Osteocyte (in vitro differentiated cells): ENCODE data around the gene SV2B. TPM values are rescaled to one million over a fixed set of nuclear protein-coding genes. Genes with fewer than 3 reads are reported as not detected.

Experiments used
- DNase-seq: peaks from one replicate; pipeline ENCODE4 v3.0.0; 2021; ENCODE audit warnings: mixed read lengths; ENCODE audit not compliant: unreplicated experiment; ENCODE audit errors: extremely low spot score
- H3K27ac Mint-ChIP-seq: one replicate; pipeline ENCODE4 v1.8.0; 2021; ENCODE audit warnings: mild to moderate bottlenecking, mixed read lengths; ENCODE audit not compliant: unreplicated experiment
- H3K27me3 Mint-ChIP-seq: one replicate; pipeline ENCODE4 v1.8.0; 2021; ENCODE audit warnings: mixed read lengths; ENCODE audit not compliant: unreplicated experiment
- H3K36me3 Mint-ChIP-seq: one replicate; pipeline ENCODE4 v1.8.0; 2021; ENCODE audit warnings: mixed read lengths; ENCODE audit not compliant: unreplicated experiment
- H3K4me1 Mint-ChIP-seq: one replicate; pipeline ENCODE4 v1.8.0; 2021; ENCODE audit warnings: mixed read lengths; ENCODE audit not compliant: unreplicated experiment
- H3K4me3 Mint-ChIP-seq: one replicate; pipeline ENCODE4 v1.8.0; 2021; ENCODE audit warnings: mild to moderate bottlenecking, moderate library complexity, mixed read lengths; ENCODE audit not compliant: unreplicated experiment
- H3K9me3 Mint-ChIP-seq: one replicate; pipeline ENCODE4 v1.8.0; 2021; ENCODE audit warnings: mixed read lengths; ENCODE audit not compliant: unreplicated experiment
- CTCF ChIP-seq: fragments of 200-600 bp; sonication (generic); IDR thresholded peaks from 2 replicates; pipeline ENCODE4 v1.5.0; 2021; ENCODE audit warnings: antibody characterized with exemption, mild to moderate bottlenecking, moderate library complexity
- total RNA-seq: library from RNA; stranded (reverse); gene quantifications from 2 replicates; pipeline ENCODE4 v1.2.1, GENCODE V29; 2021

SV2B gene
- total RNA-seq, 1 donor from 2014 or later = not detected

DNA sequence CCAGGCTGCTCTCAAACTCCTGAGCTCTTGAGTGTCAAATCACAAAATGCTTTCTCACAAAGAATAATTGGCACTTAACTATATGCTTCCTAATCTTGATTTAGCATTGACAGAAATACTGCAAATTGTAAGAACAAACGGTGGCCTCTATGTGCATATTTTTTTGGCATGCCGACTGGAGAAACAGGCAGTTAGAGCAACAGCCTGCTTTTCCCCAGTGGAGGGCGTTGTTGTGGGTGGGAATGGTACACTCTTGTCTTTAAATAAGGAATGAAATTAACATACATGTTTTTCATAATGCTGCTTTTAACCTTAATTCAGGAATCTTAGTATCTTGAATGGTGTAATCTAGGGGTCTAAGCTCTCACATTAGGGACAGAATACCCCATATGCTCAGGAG lies 31.1 kb upstream of the SV2B start:
- TF ChIP-seq CTCF = no peak
- Mint-ChIP-seq H3K4me3 (no peak overlapping the region), H3K4me1 (no peaks in the 10 kb centered on the region), H3K27ac (no peak overlapping the region), H3K27me3 (peaks cover 35% of the 10 kb centered on the region), H3K36me3 (no peaks in the 10 kb centered on the region), H3K9me3 (no peaks in the 10 kb centered on the region)
- no peak for DNase-seq

DNA sequence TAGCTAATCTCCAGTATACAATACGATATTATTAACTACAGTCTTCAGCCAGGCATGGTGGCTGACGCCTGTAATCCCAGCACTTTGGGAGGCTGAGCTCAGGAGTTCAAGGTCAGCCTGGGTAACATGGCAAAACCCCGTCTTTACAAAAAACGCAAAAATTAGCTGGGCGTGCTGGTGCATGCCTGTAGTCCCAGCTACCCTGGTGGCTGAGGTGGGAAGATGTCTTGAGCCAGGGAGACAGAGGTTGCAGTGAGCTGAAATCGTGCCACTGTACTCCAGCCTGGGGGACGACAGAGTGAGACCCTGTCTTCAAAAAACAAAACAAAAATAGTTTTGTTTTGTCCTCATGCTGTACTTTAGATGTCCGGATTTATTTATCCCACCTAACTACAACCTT lies 29.2 kb upstream of the SV2B start:
- Mint-ChIP-seq H3K27me3 (peaks cover 35% of the 10 kb centered on the region), H3K27ac (no peak overlapping the region), H3K36me3 (no peaks in the 10 kb centered on the region), H3K4me3 (no peak overlapping the region), H3K4me1 (no peaks in the 10 kb centered on the region), H3K9me3 (no peaks in the 10 kb centered on the region)
- TF ChIP-seq CTCF = no peak
- DNase-seq = no peak

DNA sequence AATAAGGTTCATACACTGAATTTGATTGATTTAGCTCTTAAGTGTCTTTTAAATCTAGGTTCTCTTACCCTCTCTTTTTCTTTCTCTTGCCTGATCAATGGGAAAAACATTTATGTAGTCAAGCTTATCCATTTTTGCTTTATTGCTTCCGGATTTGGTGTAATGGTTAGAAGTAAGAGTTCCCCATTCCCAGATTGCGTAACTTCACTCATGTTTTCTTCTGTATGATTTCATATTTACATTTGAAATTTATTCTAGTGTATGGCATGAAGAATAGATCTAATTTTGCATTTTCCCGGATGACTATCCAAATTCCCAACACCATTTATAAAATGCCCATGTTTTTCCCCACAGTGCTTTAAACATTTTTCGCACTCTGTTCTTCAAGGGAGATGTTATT lies 27.9 kb upstream of the SV2B start:
- Mint-ChIP-seq H3K4me3 (no peak overlapping the region), H3K27ac (no peak overlapping the region), H3K36me3 (no peaks in the 10 kb centered on the region), H3K9me3 (no peaks in the 10 kb centered on the region), H3K27me3 (peaks cover 32% of the 10 kb centered on the region), H3K4me1 (no peaks in the 10 kb centered on the region)
- DNase-seq = no peak
- no peak for TF ChIP-seq CTCF

DNA sequence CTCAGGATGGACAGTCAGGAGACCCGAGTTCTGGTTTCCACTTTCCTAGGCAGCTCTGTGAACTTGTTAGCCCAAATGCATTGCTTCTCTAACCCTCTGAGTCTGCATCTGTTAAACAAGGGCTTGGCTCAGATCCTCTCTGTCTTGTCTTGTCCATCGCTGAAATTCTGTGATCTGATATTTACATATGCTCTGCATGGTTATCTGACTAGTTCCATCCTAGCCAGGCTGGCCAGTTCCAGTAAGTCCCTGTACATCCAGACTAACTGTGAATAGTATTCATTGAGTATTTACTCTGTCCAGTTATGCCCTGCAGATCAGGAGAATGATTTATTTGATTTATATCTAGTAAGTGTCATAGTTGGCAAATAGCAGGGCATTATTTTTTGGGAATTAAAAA lies 27.0 kb upstream of the SV2B start:
- H3K27me3 Mint-ChIP-seq = peaks cover 32% of the 10 kb centered on the region

GRCh38 chr15:91073768-91074167 lies 26.3 kb upstream of the SV2B start:
- no peak overlapping the region for H3K27ac Mint-ChIP-seq
- H3K36me3 Mint-ChIP-seq = no peaks in the 10 kb centered on the region

More for the DNA sequence above, 27.0 kb upstream of the SV2B start:
- Mint-ChIP-seq H3K9me3 (no peaks in the 10 kb centered on the region), H3K36me3 (no peaks in the 10 kb centered on the region), H3K27ac (no peak overlapping the region), H3K4me3 (no peak overlapping the region), H3K4me1 (no peaks in the 10 kb centered on the region)
- TF ChIP-seq CTCF = no peak
- DNase-seq = no peak

More at GRCh38 chr15:91073768-91074167, 26.3 kb upstream of the SV2B start:
- peaks cover 28% of the 10 kb centered on the region for H3K27me3 Mint-ChIP-seq
- no peak overlapping the region for H3K4me3 Mint-ChIP-seq
- H3K4me1 Mint-ChIP-seq = no peaks in the 10 kb centered on the region
- TF ChIP-seq CTCF = no peak
- DNase-seq = no peak
- peaks cover 4% of the 10 kb centered on the region for H3K9me3 Mint-ChIP-seq
